GM10248 (cell line): ENCODE measurements around the gene GPC6.

Source experiments
- CTCF ChIA-PET: fragments of 300-600 bp; sonication (Branson Sonifier 250); formaldehyde crosslinking; extraction: SDS; loops from one replicate; lab custom pipeline; 2021; ENCODE audit warnings: antibody characterized with exemption; lab: Yijun Ruan, JAX
- POLR2A ChIA-PET: fragments of 350-650 bp; sonication (Branson Sonifier 250); formaldehyde crosslinking; extraction: SDS; loops from one replicate; lab custom pipeline; 2020; ENCODE audit warnings: antibody characterized with exemption; lab: Yijun Ruan, JAX
- DNase-seq: peaks from one replicate; pipeline ENCODE4 v3.0.0; 2012; ENCODE audit errors: extremely low spot score
- CTCF ChIP-seq: IDR thresholded peaks from 2 replicates; pipeline ENCODE4 v1.5.1; 2012; ENCODE audit warnings: mild to moderate bottlenecking, low read depth; ENCODE audit errors: extremely low read depth, missing control alignments, control extremely low read depth

GPC6 gene

GRCh38 chr13:93899981-93900380 is 673.4 kb downstream of the GPC6 start:
- ChIA-PET POLR2A (no interaction called here), CTCF (interaction anchor here (1.1 kb wide), 1 partner anchor 11 kb away, joined by 3 read pairs; no protein-coding TSS in a partner anchor)
- no peak for TF ChIP-seq CTCF
- no peak for DNase-seq

GRCh38 chr13:93900731-93901130 is 674.1 kb downstream of the GPC6 start:
- ChIA-PET CTCF (interaction anchor here (1.1 kb wide), 1 partner anchor 10 kb away, joined by 3 read pairs; no protein-coding TSS in a partner anchor), POLR2A (no interaction called here)
- no peak for DNase-seq
- no peak for TF ChIP-seq CTCF

- ChIA-PET POLR2A (no interaction called here), CTCF (no interaction called here)
- no peak for TF ChIP-seq CTCF
- no peak for DNase-seq
Measured at GRCh38 chr13:93903909-93904308, 677.3 kb downstream of the GPC6 start.

GRCh38 chr13:93915269-93915809 is 688.7 kb downstream of the GPC6 start:
- no peak for DNase-seq
- POLR2A ChIA-PET: no interaction called here
- CTCF ChIA-PET: no interaction called here
- TF ChIP-seq CTCF: no peak

- no peak for DNase-seq
- POLR2A ChIA-PET: no interaction called here
- CTCF ChIA-PET: interaction anchor here (1.3 kb wide), 2 partner anchors 12 to 16 kb away, joined by 3 to 4 read pairs; no protein-coding TSS in a partner anchor
- no peak for TF ChIP-seq CTCF
Measured at GRCh38 chr13:93922063-93922855, 695.7 kb downstream of the GPC6 start.

GRCh38 chr13:93925990-93926389 is 699.4 kb downstream of the GPC6 start:
- TF ChIP-seq CTCF: no peak
- CTCF ChIA-PET: no interaction called here
- POLR2A ChIA-PET: no interaction called here
- DNase-seq: no peak
